Kidney epithelial cell (primary cell): ENCODE results near the gene DIP2C. TPM values are rescaled to one million over a fixed set of nuclear protein-coding genes. Genes with fewer than 3 reads are reported as not detected.

ENCODE experiments used
- DNase-seq: peaks from one replicate; pipeline ENCODE4 v3.0.0-alpha.2; 2010; ENCODE audit warnings: low read depth
- H3K27me3 ChIP-seq: 2 replicates; pipeline ENCODE4 v1.6.0; 2011; ENCODE audit warnings: low read length; ENCODE audit not compliant: control insufficient read depth, insufficient read depth
- H3K36me3 ChIP-seq: 2 replicates; pipeline ENCODE4 v1.5.1; 2011; ENCODE audit warnings: low read length; ENCODE audit not compliant: control insufficient read depth, insufficient read depth
- H3K4me3 ChIP-seq: 2 replicates; pipeline ENCODE4 v1.5.1; 2011; ENCODE audit warnings: low read depth, mild to moderate bottlenecking, control low read depth, low read length
- CTCF ChIP-seq: IDR thresholded peaks from 2 replicates; pipeline ENCODE4 v1.5.1; 2011; ENCODE audit warnings: mild to moderate bottlenecking, moderate library complexity, low read length, control low read depth, inconsistent platforms; ENCODE audit not compliant: insufficient read depth, poor library complexity, severe bottlenecking
- total RNA-seq: library from RNA; depleted of rRNA; stranded (reverse); fragments of >200 nt; gene quantifications from 2 replicates; pipeline ENCODE4 v1.2.3, GENCODE V29; 2015

The DIP2C gene
- total RNA-seq, 1 donor from 2014 or later, result 19.2 TPM

GRCh38 chr10:605632-606325, 83.7 kb downstream of the DIP2C start:
- TF ChIP-seq CTCF, result no peak
- H3K36me3 ChIP-seq, result no peaks in the 10 kb centered on the region
- H3K4me3 ChIP-seq, result no peak overlapping the region
- no peak for DNase-seq
- H3K27me3 ChIP-seq, result no peaks in the 10 kb centered on the region

GRCh38 chr10:604716-605631, 84.5 kb downstream of the DIP2C start:
- H3K4me3 ChIP-seq, result no peak overlapping the region
- no peaks in the 10 kb centered on the region for H3K36me3 ChIP-seq
- TF ChIP-seq CTCF, result no peak
- DNase-seq, result no peak
- no peaks in the 10 kb centered on the region for H3K27me3 ChIP-seq

- no peaks in the 10 kb centered on the region for H3K27me3 ChIP-seq
- TF ChIP-seq CTCF, result no peak
These were observed 85.7 kb downstream of the DIP2C start for GRCh38 chr10:603745-604144.

GRCh38 chr10:602391-603005, 87.0 kb downstream of the DIP2C start:
- Histone ChIP-seq H3K27me3 (no peaks in the 10 kb centered on the region), H3K4me3 (no peak overlapping the region), H3K36me3 (no peaks in the 10 kb centered on the region)
- DNase-seq, result no peak
- no peak for TF ChIP-seq CTCF

More at GRCh38 chr10:603745-604144, 85.7 kb downstream of the DIP2C start:
- DNase-seq, result no peak
- H3K36me3 ChIP-seq, result no peaks in the 10 kb centered on the region
- no peak overlapping the region for H3K4me3 ChIP-seq

- DNase-seq, result no peak
- Histone ChIP-seq H3K36me3 (no peaks in the 10 kb centered on the region), H3K27me3 (no peaks in the 10 kb centered on the region), H3K4me3 (no peak overlapping the region)
- TF ChIP-seq CTCF, result no peak
These were observed 87.9 kb downstream of the DIP2C start for GRCh38 chr10:601660-601963.
